Neuronal stem cell (in vitro differentiated cells): ENCODE results near the gene CCDC3.

Source experiments
- DNase-seq: peaks from one replicate; pipeline ENCODE4 v3.0.0-alpha.2; 2013; ENCODE audit warnings: low spot score
- H2AFZ ChIP-seq: one replicate; pipeline ENCODE4 v1.6.1; 2013; ENCODE audit warnings: mild to moderate bottlenecking, low read length, inconsistent platforms
- H2AK5ac ChIP-seq: 2 replicates; pipeline ENCODE4 v1.6.1; 2013; ENCODE audit warnings: low read depth, mild to moderate bottlenecking, inconsistent platforms, low read length, moderate library complexity, mixed read lengths
- H2BK120ac ChIP-seq: 2 replicates; pipeline ENCODE4 v1.6.1; 2013; ENCODE audit warnings: low read depth, mild to moderate bottlenecking, inconsistent platforms, low read length, moderate library complexity, mixed read lengths
- H2BK12ac ChIP-seq: one replicate; pipeline ENCODE4 v1.6.1; 2013; ENCODE audit warnings: low read length, inconsistent platforms
- H2BK15ac ChIP-seq: 2 replicates; pipeline ENCODE4 v1.6.1; 2013; ENCODE audit warnings: mild to moderate bottlenecking, low read length, inconsistent platforms, mixed read lengths
- H2BK5ac ChIP-seq: one replicate; pipeline ENCODE4 v1.6.1; 2013; ENCODE audit warnings: inconsistent platforms, mild to moderate bottlenecking, low read length, moderate library complexity
- H3K14ac ChIP-seq: one replicate; pipeline ENCODE4 v1.6.1; 2013; ENCODE audit warnings: low read length, inconsistent platforms
- H3K18ac ChIP-seq: 2 replicates; pipeline ENCODE4 v1.6.1; 2013; ENCODE audit warnings: low read length, inconsistent platforms
- H3K23ac ChIP-seq: 2 replicates; pipeline ENCODE4 v1.6.1; 2013; ENCODE audit warnings: low read depth, mild to moderate bottlenecking, mixed read lengths, low read length, inconsistent platforms; ENCODE audit not compliant: poor library complexity
- H3K27ac ChIP-seq: replicated peaks from 3 replicates; pipeline ENCODE4 v1.5.1; 2013; ENCODE audit warnings: low read length, inconsistent platforms
- H3K27me3 ChIP-seq, 3 experiments: 2 replicates each; pipeline ENCODE4 v1.6.1; 2013; ENCODE audit warnings: low read length in 3 of 3, mild to moderate bottlenecking in 2 of 3, inconsistent platforms in 1 of 3, low read depth in 1 of 3, mixed read lengths in 1 of 3, moderate library complexity in 1 of 3; ENCODE audit not compliant: control insufficient read depth in 3 of 3, insufficient read depth in 3 of 3
- H3K36me3 ChIP-seq, 2 donors: replicated peaks in 1 of 2; 2 replicates each; pipeline ENCODE4 v1.6.1; 2013; ENCODE audit warnings: low read length in 2 of 2; ENCODE audit not compliant: control insufficient read depth in 2 of 2, insufficient read depth in 2 of 2
- H3K4ac ChIP-seq: 2 replicates; pipeline ENCODE4 v1.6.1; 2013; ENCODE audit warnings: inconsistent platforms, mild to moderate bottlenecking, low read length, moderate library complexity
- H3K4me1 ChIP-seq, 2 donors: 1 replicate in 1 of 2; 2 replicates in 1 of 2; pipeline ENCODE4 v1.6.1; 2013; ENCODE audit warnings: low read length in 2 of 2, low read depth in 1 of 2; ENCODE audit not compliant: control insufficient read depth in 2 of 2, insufficient read depth in 1 of 2
- H3K4me2 ChIP-seq: one replicate; pipeline ENCODE4 v1.6.1; 2013; ENCODE audit warnings: mild to moderate bottlenecking, low read length, inconsistent platforms; ENCODE audit not compliant: insufficient read depth, poor library complexity, severe bottlenecking
- H3K4me3 ChIP-seq, 2 donors: 2 replicates each; pipeline ENCODE4 v1.5.1; 2013; ENCODE audit warnings: low read length in 2 of 2, mild to moderate bottlenecking in 2 of 2, inconsistent platforms in 1 of 2, moderate library complexity in 1 of 2
- H3K79me1 ChIP-seq: one replicate; pipeline ENCODE4 v1.6.1; 2013; ENCODE audit warnings: low read depth, mild to moderate bottlenecking, inconsistent platforms, low read length, moderate library complexity
- H3K9ac ChIP-seq: one replicate; pipeline ENCODE4 v1.6.1; 2013; ENCODE audit warnings: mild to moderate bottlenecking, low read depth, low read length, inconsistent platforms; ENCODE audit not compliant: poor library complexity
- H3K9me3 ChIP-seq, 2 donors: replicated peaks in 1 of 2; 2 replicates each; pipeline versions ENCODE3 to v1.6.1; 2013; ENCODE audit warnings: low read length in 2 of 2, mild to moderate bottlenecking in 2 of 2, inconsistent platforms in 1 of 2, low read depth in 1 of 2, mixed read lengths in 1 of 2, moderate library complexity in 1 of 2; ENCODE audit not compliant: control insufficient read depth in 2 of 2, insufficient read depth in 1 of 2
- H4K8ac ChIP-seq: one replicate; pipeline ENCODE4 v1.6.1; 2013; ENCODE audit warnings: low read depth, mild to moderate bottlenecking, inconsistent platforms, low read length, moderate library complexity
- H4K91ac ChIP-seq: one replicate; pipeline ENCODE4 v1.6.1; 2013; ENCODE audit warnings: low read length, low read depth, mild to moderate bottlenecking, inconsistent platforms; ENCODE audit not compliant: poor library complexity
- WGBS, 2 donors: extraction: QIAGEN DNeasy Blood & Tissue Kit; methylation state at CpG; one replicate each; pipeline ENCODE4 v1.1.7; 2013; ENCODE audit warnings: missing lambda C conversion rate in 2 of 2, mixed read lengths in 1 of 2; ENCODE audit not compliant: insufficient read length in 2 of 2, insufficient replicate concordance in 1 of 2; ENCODE audit errors: extremely low coverage in 2 of 2; 5-methylcytosine and 5-hydroxymethylcytosine counted together

Gene CCDC3

DNA sequence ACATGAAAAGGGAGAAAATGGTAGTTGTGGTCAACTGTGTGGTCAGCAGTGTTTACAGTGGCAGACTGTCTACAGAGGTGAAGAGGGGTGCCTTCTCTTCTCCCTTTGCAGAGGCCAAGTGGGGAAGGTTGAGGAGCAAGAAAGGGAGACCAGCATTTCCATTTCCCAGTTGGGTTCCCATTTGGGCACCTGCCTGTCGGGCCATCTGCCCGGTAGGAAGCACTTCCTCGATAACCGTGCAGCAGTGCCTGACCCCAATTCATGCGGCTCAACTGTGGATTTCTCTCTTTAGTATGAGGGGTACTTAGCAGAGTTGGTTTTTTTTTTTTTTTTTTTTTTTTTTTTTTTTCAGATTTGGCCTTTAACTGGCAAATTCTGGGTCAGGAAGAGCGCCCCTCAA lies 127.0 kb downstream of the CCDC3 start:
- Histone ChIP-seq H2AK5ac (no peak overlapping the region), H4K91ac (no peak overlapping the region), H2BK15ac (no peak overlapping the region), H3K18ac (no peak overlapping the region), H3K4me1 (no peaks in the 10 kb centered on the region), H3K4ac (no peak overlapping the region), H3K14ac (no peak overlapping the region), H2BK12ac (no peak overlapping the region), H3K27ac (no peak overlapping the region), H3K79me1 (no peaks in the 10 kb centered on the region), H2AFZ (no peak overlapping the region), H3K9ac (no peak overlapping the region), H3K4me2 (no peak overlapping the region), H3K23ac (no peak overlapping the region), H2BK120ac (no peak overlapping the region), H3K9me3 (no peaks in the 10 kb centered on the region), H3K36me3 (no peaks in the 10 kb centered on the region), H4K8ac (no peak overlapping the region), H3K27me3 (no peaks in the 10 kb centered on the region), H3K4me3 (no peak overlapping the region), H2BK5ac (no peak overlapping the region)
- no peak for DNase-seq
- no CpG with 5 or more reads among the region's 6 CpGs for WGBS, 2 donors

GRCh38 chr10:12873172-12873571 lies 128.3 kb downstream of the CCDC3 start:
- Histone ChIP-seq H2BK120ac (no peak overlapping the region), H3K18ac (no peak overlapping the region), H2BK5ac (no peak overlapping the region), H2AK5ac (no peak overlapping the region), H3K27me3 (no peaks in the 10 kb centered on the region), H2BK15ac (no peak overlapping the region), H3K4ac (no peak overlapping the region), H3K4me2 (no peak overlapping the region), H2AFZ (no peak overlapping the region), H3K27ac (no peak overlapping the region), H3K79me1 (no peaks in the 10 kb centered on the region), H3K9me3 (no peaks in the 10 kb centered on the region), H4K91ac (no peak overlapping the region), H3K4me3 (no peak overlapping the region), H3K4me1 (no peaks in the 10 kb centered on the region), H4K8ac (no peak overlapping the region), H3K36me3 (no peaks in the 10 kb centered on the region), H2BK12ac (no peak overlapping the region), H3K9ac (no peak overlapping the region), H3K14ac (no peak overlapping the region), H3K23ac (no peak overlapping the region)
- no CpG with 5 or more reads among the region's 8 CpGs for WGBS, 2 donors
- no peak for DNase-seq

GRCh38 chr10:12872577-12872976 lies 128.9 kb downstream of the CCDC3 start:
- Histone ChIP-seq H3K4me3 (no peak overlapping the region), H2BK15ac (no peak overlapping the region), H3K27me3 (no peaks in the 10 kb centered on the region), H2BK120ac (no peak overlapping the region), H3K4ac (no peak overlapping the region), H3K79me1 (no peaks in the 10 kb centered on the region), H3K27ac (no peak overlapping the region), H3K9me3 (no peaks in the 10 kb centered on the region), H2AK5ac (no peak overlapping the region), H3K14ac (no peak overlapping the region), H3K9ac (no peak overlapping the region), H4K8ac (no peak overlapping the region), H2BK5ac (no peak overlapping the region), H3K4me1 (no peaks in the 10 kb centered on the region), H3K18ac (no peak overlapping the region), H2BK12ac (no peak overlapping the region), H2AFZ (no peak overlapping the region), H4K91ac (no peak overlapping the region), H3K4me2 (no peak overlapping the region), H3K23ac (no peak overlapping the region), H3K36me3 (no peaks in the 10 kb centered on the region)
- WGBS, 2 donors = no CpG with 5 or more reads among the region's 9 CpGs
- no peak for DNase-seq

- no CpG with 5 or more reads among the region's 3 CpGs for WGBS, 2 donors
- H3K4ac ChIP-seq = no peak overlapping the region
These were observed 132.1 kb downstream of the CCDC3 start for GRCh38 chr10:12869427-12869826.

More at GRCh38 chr10:12869427-12869826, 132.1 kb downstream of the CCDC3 start:
- no peaks in the 10 kb centered on the region for H3K9me3 ChIP-seq
- H2BK120ac ChIP-seq = no peak overlapping the region
- H3K27ac ChIP-seq = no peak overlapping the region
- no peak overlapping the region for H3K4me2 ChIP-seq
- H4K91ac ChIP-seq = no peak overlapping the region
- H3K18ac ChIP-seq = no peak overlapping the region
- no peaks in the 10 kb centered on the region for H3K27me3 ChIP-seq
- H3K9ac ChIP-seq = no peak overlapping the region
- no peak overlapping the region for H4K8ac ChIP-seq
- H3K4me3 ChIP-seq = no peak overlapping the region
- no peak overlapping the region for H2BK12ac ChIP-seq
- no peak overlapping the region for H3K23ac ChIP-seq
- no peak overlapping the region for H3K14ac ChIP-seq
- H3K36me3 ChIP-seq = no peaks in the 10 kb centered on the region
- no peaks in the 10 kb centered on the region for H3K4me1 ChIP-seq
- no peak overlapping the region for H2BK5ac ChIP-seq
- H2AK5ac ChIP-seq = no peak overlapping the region
- no peak overlapping the region for H2AFZ ChIP-seq
- H2BK15ac ChIP-seq = no peak overlapping the region
- H3K79me1 ChIP-seq = no peaks in the 10 kb centered on the region
- no peak for DNase-seq
